SK-N-SH treated with all-trans-retinoic acid at 6 μM for 48 hours (cell line): ENCODE measurements around the gene LIN28B.

Source experiments
- ATAC-seq: fragments of 200-7000 bp; cut with Tn5 transposase; 3 replicates; pipeline ENCODE4 v1.9.1; 2020; ENCODE audit warnings: mild to moderate bottlenecking, moderate library complexity
- ARNTL ChIP-seq: fragments of 450-650 bp; formaldehyde crosslinking; IDR thresholded peaks from 2 replicates; pipeline ENCODE4 v1.5.0; 2020; ENCODE audit warnings: low read depth, mild to moderate bottlenecking, moderate library complexity, borderline replicate concordance
- BACH2 ChIP-seq: fragments of 250-450 bp; sonication (Bioruptor Pico); IDR thresholded peaks from 2 replicates; pipeline ENCODE4 v1.9.0; 2021; ENCODE audit warnings: mild to moderate bottlenecking, borderline replicate concordance
- CSDC2 ChIP-seq: fragments of 250-450 bp; sonication (Bioruptor Pico); IDR thresholded peaks from 2 replicates; pipeline ENCODE4 v1.5.0; 2020; ENCODE audit warnings: mild to moderate bottlenecking, moderate library complexity
- CSRNP3 ChIP-seq: fragments of 250-450 bp; sonication (Bioruptor Pico); IDR thresholded peaks from 2 replicates; pipeline ENCODE4 v1.5.1; 2021; ENCODE audit warnings: mild to moderate bottlenecking, moderate library complexity
- ESRRG ChIP-seq: fragments of 250-450 bp; sonication (Bioruptor Pico); IDR thresholded peaks from 2 replicates; pipeline ENCODE4 v1.6.1; 2021; ENCODE audit warnings: mild to moderate bottlenecking
- GLIS3 ChIP-seq: fragments of 250-450 bp; sonication (Bioruptor Pico); IDR thresholded peaks from 2 replicates; pipeline ENCODE4 v1.5.0; 2020; ENCODE audit warnings: mild to moderate bottlenecking, moderate library complexity
- ISL1 ChIP-seq: fragments of 250-450 bp; sonication (Bioruptor Pico); IDR thresholded peaks from 2 replicates; pipeline ENCODE4 v2.1.2; 2022; ENCODE audit warnings: mild to moderate bottlenecking, moderate library complexity
- PATZ1 ChIP-seq: fragments of 250-450 bp; sonication (Bioruptor Pico); IDR thresholded peaks from 2 replicates; pipeline ENCODE4 v1.8.0; 2020; ENCODE audit warnings: mild to moderate bottlenecking, moderate library complexity, borderline replicate concordance
- POU6F1 ChIP-seq: fragments of 250-450 bp; sonication (Bioruptor Pico); IDR thresholded peaks from 2 replicates; pipeline ENCODE4 v1.8.0; 2021; ENCODE audit warnings: low read depth, mild to moderate bottlenecking, moderate library complexity, borderline replicate concordance
- PPARA ChIP-seq: fragments of 250-450 bp; sonication (Bioruptor Pico); IDR thresholded peaks from 2 replicates; pipeline ENCODE4 v1.5.0; 2020; ENCODE audit warnings: mild to moderate bottlenecking, borderline replicate concordance
- RARB ChIP-seq: fragments of 250-450 bp; sonication (Bioruptor Pico); IDR thresholded peaks from 2 replicates; pipeline ENCODE4 v1.8.0; 2021; ENCODE audit warnings: mild to moderate bottlenecking, moderate library complexity
- SNAI2 ChIP-seq: fragments of 250-450 bp; sonication (Bioruptor Pico); IDR thresholded peaks from 2 replicates; pipeline ENCODE4 v1.5.0; 2020; ENCODE audit warnings: mild to moderate bottlenecking, moderate library complexity
- TCF4 ChIP-seq: fragments of 250-450 bp; sonication (Bioruptor Pico); IDR thresholded peaks from 2 replicates; pipeline ENCODE4 v1.8.0; 2021; ENCODE audit warnings: mild to moderate bottlenecking, moderate library complexity, borderline replicate concordance
- TOX ChIP-seq: fragments of 250-450 bp; sonication (Bioruptor Pico); IDR thresholded peaks from 2 replicates; pipeline ENCODE4 v1.8.0; 2021; ENCODE audit warnings: mild to moderate bottlenecking, moderate library complexity, borderline replicate concordance
- TSHZ2 ChIP-seq: fragments of 250-450 bp; sonication (Bioruptor Pico); IDR thresholded peaks from 2 replicates; pipeline ENCODE4 v1.5.0; 2020; ENCODE audit warnings: mild to moderate bottlenecking, moderate library complexity
- ZC3H10 ChIP-seq: fragments of 250-450 bp; sonication (Bioruptor Pico); IDR thresholded peaks from 2 replicates; pipeline ENCODE4 v1.5.1; 2021; ENCODE audit warnings: mild to moderate bottlenecking, moderate library complexity
- ZFP30 ChIP-seq: fragments of 450-650 bp; formaldehyde crosslinking; IDR thresholded peaks from 2 replicates; pipeline ENCODE4 v1.5.0; 2022; ENCODE audit warnings: mild to moderate bottlenecking, moderate library complexity
- ZNF565 ChIP-seq: fragments of 450-650 bp; formaldehyde crosslinking; conservative IDR thresholded peaks from 2 replicates; pipeline ENCODE4 v1.5.0; 2020; ENCODE audit warnings: low read depth, mild to moderate bottlenecking, moderate library complexity
- ZNF8 ChIP-seq: fragments of 450-650 bp; formaldehyde crosslinking; IDR thresholded peaks from 2 replicates; pipeline ENCODE4 v1.5.0; 2020; ENCODE audit warnings: mild to moderate bottlenecking, moderate library complexity

Gene LIN28B

GRCh38 chr6:105022416-105022815 lies 65.5 kb downstream of the LIN28B start:
- no peak for ATAC-seq

GRCh38 chr6:105024803-105025202 lies 67.9 kb downstream of the LIN28B start:
- no peak for ATAC-seq
- TF ChIP-seq PPARA (CRISPR knock-in tag) (no peak), BACH2 (CRISPR knock-in tag) (no peak), CSRNP3 (CRISPR knock-in tag) (no peak), PATZ1 (CRISPR knock-in tag) (no peak), POU6F1 (CRISPR knock-in tag) (no peak), TCF4 (CRISPR knock-in tag) (no peak), RARB (CRISPR knock-in tag) (no peak), ZFP30 (CRISPR knock-in tag) (no peak), GLIS3 (no peak), ZC3H10 (no peak), ESRRG (CRISPR knock-in tag) (no peak), CSDC2 (CRISPR knock-in tag) (no peak)

More at GRCh38 chr6:105022416-105022815, 65.5 kb downstream of the LIN28B start:
- no peak for TF ChIP-seq CSDC2 (CRISPR knock-in tag)
- no peak for TF ChIP-seq PATZ1 (CRISPR knock-in tag)
- TF ChIP-seq ESRRG (CRISPR knock-in tag) = no peak
- TF ChIP-seq ZFP30 (CRISPR knock-in tag) = no peak
- TF ChIP-seq BACH2 (CRISPR knock-in tag) = no peak
- TF ChIP-seq TSHZ2 (CRISPR knock-in tag) = no peak
- TF ChIP-seq ISL1 (CRISPR knock-in tag) = no peak
- no peak for TF ChIP-seq SNAI2
- no peak for TF ChIP-seq TOX (CRISPR knock-in tag)
- TF ChIP-seq ZC3H10 = no peak
- TF ChIP-seq CSRNP3 (CRISPR knock-in tag) = no peak
- TF ChIP-seq POU6F1 (CRISPR knock-in tag) = no peak
- no peak for TF ChIP-seq ARNTL (CRISPR knock-in tag)
- TF ChIP-seq ZNF565 (CRISPR knock-in tag) = no peak
- no peak for TF ChIP-seq ZNF8 (CRISPR knock-in tag)
